AG09309 (cell line): ENCODE measurements around the gene MSX1.

Experiments used
- DNase-seq: peaks from one replicate; pipeline ENCODE4 v3.0.0-alpha.2; 2010; ENCODE audit warnings: low read depth
- H3K4me3 ChIP-seq: 2 replicates; pipeline ENCODE4 v1.5.1; 2011; ENCODE audit warnings: mild to moderate bottlenecking, low read depth, low read length, moderate library complexity; ENCODE audit not compliant: control insufficient read depth
- TF ChIP-seq, protein P1 (sequence below): IDR thresholded peaks from 2 replicates; pipeline ENCODE4 v1.5.1; 2011; ENCODE audit warnings: mild to moderate bottlenecking, low read depth, low read length, inconsistent platforms; ENCODE audit not compliant: insufficient read depth, control insufficient read depth; ENCODE audit errors: missing control alignments

Gene MSX1

DNA sequence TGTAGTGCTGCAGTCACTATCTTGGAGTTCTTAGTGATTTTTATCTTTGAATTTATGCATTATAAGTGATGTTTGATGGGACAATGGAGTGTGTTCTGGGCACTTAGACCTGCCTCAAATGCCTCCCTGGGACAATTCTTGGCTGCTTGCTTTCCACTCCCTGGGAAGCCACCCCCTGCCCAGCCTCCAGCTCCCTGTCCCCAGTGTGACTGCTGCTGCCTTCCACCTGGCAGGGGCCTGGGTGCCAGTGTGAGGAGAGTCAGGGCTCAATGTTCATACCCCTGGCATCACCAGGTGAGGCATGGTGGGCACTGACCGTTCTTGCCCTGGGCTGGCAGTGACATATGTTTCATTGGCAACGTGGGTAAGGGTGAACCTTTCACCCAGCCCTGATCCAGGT, 14.8 kb downstream of the MSX1 start:
- no peak for DNase-seq
- TF ChIP-seq, protein P1, sequence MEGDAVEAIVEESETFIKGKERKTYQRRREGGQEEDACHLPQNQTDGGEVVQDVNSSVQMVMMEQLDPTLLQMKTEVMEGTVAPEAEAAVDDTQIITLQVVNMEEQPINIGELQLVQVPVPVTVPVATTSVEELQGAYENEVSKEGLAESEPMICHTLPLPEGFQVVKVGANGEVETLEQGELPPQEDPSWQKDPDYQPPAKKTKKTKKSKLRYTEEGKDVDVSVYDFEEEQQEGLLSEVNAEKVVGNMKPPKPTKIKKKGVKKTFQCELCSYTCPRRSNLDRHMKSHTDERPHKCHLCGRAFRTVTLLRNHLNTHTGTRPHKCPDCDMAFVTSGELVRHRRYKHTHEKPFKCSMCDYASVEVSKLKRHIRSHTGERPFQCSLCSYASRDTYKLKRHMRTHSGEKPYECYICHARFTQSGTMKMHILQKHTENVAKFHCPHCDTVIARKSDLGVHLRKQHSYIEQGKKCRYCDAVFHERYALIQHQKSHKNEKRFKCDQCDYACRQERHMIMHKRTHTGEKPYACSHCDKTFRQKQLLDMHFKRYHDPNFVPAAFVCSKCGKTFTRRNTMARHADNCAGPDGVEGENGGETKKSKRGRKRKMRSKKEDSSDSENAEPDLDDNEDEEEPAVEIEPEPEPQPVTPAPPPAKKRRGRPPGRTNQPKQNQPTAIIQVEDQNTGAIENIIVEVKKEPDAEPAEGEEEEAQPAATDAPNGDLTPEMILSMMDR, result no peak
- no peak overlapping the region for H3K4me3 ChIP-seq

DNA sequence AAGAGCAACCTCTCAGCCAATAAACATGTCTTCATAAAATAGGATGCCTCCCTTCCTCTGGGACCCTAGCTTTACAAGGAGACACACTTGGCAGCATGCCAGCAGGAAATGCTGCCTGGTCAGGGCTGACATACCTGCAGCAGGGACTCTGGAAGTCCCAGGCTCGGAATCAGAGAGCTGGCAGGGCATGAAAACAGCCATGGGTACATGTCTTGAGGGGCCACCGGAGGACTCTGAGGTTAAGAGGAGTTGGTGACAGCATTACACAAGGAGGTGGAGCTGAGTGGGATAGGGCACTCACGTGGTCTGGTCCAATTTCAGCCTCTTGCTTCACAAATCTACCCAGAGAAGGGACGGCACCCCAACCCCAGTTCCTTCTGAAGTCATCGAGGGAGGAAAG, 15.7 kb downstream of the MSX1 start:
- TF ChIP-seq, protein P1, result no peak
- DNase-seq, result no peak
- H3K4me3 ChIP-seq, result no peak overlapping the region

DNA sequence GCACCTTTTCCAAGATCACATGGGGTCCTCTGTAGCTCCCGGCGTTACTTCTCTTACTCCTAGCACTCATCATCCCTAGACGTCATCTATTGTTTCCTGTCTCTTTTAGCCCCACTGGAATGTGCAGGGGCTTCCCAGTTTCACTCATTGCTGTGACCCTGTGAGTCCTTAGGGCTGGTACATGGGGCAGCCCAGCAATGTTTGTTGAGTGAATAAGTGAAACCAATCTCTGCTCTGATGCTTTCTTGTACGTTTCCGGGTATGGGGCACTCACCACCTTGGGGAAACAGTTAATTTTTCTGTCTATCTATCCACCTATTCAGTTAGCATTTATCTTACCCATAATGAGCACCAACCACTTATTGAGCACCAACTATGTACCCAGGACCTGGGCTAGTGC, 16.1 kb downstream of the MSX1 start:
- TF ChIP-seq, protein P1, result no peak
- no peak for DNase-seq
- no peak overlapping the region for H3K4me3 ChIP-seq

DNA sequence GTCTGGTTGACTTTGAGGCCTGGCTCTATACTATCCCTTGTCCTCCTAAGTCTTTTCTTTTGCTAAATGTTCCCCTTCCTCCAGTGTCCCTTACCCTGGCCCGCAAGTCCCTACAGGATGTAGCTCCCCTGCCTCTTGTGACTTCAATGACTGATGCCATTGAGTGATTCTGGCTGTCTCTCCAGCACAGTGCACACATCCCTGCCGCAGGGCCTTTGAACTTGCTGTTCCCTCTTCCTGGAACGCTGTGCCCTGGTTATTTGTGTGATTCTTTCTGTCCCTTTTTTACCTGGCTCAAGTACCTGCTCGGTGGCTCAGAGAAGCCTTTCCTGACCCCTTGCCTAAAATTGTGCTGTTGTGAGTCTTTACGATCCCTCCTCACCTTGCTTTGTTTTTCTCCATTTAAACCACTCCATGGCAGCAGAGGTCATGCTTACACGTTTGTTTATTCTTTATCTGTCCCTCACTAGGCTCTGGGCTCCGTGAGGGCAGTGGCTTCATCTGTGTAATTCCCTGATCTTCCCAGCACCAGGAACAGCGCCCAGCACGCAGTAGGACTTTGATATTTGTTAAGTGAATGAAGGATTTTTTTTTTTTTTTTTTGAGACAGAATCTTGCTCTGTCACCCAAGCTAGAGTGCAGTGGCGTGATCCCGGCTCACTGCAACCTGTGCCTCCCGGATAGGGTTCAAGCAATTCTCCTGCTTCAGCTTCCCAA, 17.6 kb downstream of the MSX1 start:
- TF ChIP-seq, protein P1, result no peak
- H3K4me3 ChIP-seq, result no peak overlapping the region
- no peak for DNase-seq

DNA sequence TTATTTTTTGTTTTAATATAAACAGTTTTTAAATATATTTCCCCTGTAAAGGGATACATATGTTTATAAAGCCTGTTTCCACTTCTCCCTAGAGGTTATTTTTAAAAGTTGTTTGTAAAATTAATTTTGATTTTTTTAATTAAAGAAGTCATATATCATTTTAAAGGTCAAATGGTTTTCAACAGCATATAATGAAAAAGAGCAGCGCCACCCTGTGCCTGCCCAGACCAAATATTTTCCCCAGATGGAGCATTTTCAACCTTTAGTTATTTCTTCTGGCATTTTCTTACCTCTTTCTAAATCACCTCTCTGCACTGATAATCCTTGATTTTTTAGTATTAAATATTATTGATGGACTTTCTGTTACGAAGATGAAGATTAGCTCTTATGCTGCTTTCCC, 21.0 kb downstream of the MSX1 start:
- H3K4me3 ChIP-seq, result no peak overlapping the region

DNA sequence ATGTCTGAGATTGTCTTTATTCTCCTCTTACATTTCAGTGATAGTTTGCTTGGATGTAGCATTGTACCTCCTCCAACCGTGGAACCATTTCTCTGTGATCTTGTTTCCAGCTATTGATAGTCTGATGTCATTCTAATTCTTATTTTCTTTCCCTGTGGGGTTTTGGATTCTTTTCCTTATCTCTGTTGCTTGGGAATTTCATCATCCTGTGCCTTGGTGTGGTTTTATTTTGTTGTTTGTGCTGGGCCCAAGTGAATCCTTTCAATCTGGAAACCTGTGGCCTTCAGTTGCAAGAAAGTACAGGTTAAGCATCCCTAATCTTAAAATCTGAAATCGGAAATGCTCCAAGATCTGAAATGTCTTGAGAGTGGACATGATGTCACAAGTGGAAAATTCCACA, 22.0 kb downstream of the MSX1 start:
- no peak for DNase-seq
- TF ChIP-seq, protein P1, result no peak
- H3K4me3 ChIP-seq, result no peak overlapping the region

More for the DNA sequence above, 21.0 kb downstream of the MSX1 start:
- TF ChIP-seq, protein P1, result peak; percentile 36
- DNase-seq, result no peak
